NCI-H1436 (cell line): ENCODE results near the gene SUSD3.

Source experiments
- DNase-seq: peaks from one replicate; lab custom pipeline; 2025; lab: John Stamatoyannopoulos, UW

SUSD3 gene

DNA sequence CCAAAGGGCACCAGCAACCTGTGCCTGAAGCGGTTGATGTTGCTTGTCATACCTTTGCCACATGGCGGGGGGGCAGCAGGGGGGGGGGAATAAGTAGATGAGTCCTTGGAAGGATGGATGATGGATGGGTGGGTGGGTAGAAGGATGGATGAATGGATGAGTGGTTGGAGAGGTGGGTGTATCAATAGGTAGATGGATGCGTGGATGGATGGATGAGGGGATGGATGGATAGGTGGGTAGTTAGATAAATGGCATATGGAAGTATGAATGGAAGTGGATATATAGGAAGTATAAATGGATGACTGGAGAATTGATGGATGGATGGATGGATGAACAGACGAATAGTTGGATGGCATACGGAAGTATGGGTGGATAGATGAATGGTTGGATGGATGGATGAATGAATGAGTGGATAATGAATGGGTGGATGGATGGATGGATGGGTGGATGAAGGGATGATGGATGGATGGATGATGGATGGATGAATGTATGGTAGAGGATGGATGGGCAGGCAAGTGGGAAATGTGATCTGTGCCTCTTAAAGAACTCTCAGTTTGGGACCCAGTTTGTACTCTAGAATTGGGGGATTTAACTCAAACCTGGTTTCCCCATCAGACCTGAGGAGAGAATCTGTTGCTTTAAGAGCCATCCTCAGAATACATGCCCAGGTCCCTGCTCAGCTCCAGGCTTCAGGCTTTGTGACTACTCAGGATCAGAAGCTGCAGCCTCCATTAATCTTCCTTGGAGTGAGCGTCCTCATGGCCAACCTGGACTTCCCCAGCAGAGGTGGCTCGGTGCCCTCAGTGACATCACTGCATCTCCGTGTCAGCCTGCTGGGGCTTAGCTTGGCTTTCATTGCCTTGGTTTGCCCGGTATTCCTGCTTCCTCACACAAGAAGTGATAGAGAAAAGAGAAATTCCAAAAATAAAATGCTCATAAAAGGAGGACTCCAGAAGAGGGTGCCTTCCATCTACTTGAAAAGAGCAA lies 27.6 kb upstream of the SUSD3 start:
- DNase-seq: no peak

DNA sequence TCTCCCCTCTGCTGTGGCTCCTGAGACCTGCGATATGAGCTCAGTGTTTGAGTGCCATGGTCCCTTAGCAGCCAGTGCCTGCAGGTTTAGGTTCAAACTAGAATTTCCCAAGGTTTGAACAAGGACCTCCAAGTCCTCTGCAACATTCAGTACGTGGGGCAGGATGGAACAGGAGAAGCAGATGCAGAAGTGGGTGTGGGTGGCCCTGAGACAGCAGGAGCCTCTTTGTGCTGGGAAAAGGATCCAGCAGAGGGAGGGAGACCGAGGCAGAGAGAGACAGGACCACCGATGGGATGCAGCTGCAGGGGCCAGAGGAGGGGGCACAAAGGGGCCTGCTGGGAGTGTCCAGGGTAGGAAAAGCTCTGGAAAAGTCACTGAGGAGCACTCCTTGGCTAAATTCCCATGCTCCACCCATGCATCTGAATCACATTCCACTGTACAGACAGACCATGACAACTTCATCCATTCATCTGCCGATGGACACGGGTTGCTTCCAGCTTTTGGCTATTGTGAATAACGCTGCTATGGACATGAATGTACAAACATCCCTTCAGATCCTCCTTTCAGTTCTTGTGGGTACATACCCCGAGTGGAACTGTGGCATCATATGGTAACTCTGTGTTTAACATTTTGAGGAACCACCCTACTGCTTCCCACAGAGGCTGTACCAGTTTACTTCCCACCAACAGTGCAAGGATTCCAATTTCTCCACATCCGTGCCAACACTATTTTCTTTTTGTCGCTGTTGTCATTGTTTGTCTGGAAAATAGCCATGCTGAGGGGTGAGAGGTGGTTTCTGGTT lies 26.7 kb upstream of the SUSD3 start:
- no peak for DNase-seq

DNA sequence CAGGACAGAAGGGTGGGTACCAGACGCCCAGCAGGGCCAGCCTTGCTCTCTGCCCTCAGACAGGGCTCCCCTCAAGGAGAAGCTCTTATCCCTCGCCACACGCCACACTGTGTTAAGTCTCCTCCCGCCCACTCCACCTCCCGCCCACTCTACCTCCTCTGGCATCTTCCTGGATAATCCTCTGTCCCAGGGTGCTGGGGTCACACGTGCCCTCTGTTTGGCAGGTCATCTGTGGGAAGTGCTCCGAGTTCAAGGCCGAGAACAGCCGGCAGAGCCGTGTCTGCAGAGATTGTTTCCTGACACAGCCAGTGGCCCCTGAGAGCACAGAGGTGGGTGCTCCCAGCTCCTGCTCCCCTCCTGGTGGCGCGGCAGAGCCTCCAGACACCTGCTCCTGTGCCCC lies 26.0 kb upstream of the SUSD3 start:
- DNase-seq: no peak

DNA sequence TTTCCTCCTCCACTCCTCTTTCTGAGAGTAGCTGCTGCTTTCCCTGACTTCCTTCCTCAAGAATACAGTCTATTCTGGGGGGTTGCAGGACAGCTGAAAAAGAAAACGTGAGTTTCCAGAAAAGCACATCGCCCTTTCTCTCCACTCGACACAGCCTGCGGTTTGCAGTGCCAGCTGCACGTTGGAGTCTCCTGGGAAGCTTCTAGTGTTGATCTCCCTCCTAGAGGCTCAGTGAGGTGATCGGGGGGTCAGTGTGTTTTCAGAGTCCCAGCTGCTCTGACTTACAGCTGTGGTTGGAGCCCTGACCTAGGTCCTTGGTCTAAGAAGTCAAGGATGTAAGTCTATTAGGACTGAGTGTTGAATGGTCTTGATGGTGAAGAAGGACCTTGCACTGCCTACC lies 25.0 kb upstream of the SUSD3 start:
- DNase-seq: no peak

DNA sequence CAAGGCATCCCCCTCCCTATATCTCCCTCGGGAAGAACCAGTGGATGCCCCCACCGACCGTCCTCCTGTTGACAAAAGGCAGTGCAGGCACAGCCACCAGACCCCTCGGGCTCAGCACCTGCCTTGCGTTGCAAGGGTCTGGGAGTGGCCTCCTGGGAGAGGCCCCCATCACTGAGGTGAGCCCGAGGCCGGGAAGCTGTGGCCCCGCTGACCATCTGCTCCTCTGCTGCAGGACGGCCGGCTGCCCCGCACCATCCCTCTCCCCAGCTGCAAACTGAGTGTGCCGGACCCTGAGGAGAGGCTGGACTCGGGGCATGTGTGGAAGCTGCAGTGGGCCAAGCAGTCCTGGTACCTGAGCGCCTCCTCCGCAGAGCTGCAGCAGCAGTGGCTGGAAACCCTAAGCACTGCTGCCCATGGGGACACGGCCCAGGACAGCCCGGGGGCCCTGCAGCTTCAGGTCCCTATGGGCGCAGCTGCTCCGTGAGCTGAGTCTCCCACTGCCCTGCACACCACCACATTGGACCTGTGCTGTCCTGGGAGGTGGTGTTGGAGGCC lies 23.3 kb upstream of the SUSD3 start:
- no peak for DNase-seq

DNA sequence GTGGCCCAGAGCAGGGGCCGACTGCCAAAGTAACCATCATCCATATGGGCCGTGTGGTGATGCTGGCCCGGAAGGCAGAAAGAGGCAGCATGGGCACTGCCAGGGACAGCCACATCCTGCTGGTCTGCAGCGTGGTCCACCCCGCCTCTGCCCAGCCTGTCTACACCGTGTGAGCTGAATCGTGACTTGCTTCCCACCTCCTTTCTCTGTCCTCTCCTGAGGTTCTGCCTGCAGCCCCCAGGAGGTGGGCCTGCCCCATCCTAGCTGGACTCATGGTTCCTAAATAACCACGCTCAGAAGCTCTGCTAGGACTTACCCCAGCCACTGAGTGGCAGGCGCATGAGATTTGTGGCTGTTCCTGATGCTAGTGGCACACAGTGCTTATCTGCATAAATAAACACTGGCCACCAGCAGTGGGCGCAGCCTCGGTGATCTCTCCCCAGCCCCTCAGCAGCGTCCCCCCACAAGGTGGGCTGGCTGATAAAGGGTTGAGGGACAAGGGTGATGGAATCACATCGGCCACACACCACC lies 22.6 kb upstream of the SUSD3 start:
- DNase-seq: no peak

DNA sequence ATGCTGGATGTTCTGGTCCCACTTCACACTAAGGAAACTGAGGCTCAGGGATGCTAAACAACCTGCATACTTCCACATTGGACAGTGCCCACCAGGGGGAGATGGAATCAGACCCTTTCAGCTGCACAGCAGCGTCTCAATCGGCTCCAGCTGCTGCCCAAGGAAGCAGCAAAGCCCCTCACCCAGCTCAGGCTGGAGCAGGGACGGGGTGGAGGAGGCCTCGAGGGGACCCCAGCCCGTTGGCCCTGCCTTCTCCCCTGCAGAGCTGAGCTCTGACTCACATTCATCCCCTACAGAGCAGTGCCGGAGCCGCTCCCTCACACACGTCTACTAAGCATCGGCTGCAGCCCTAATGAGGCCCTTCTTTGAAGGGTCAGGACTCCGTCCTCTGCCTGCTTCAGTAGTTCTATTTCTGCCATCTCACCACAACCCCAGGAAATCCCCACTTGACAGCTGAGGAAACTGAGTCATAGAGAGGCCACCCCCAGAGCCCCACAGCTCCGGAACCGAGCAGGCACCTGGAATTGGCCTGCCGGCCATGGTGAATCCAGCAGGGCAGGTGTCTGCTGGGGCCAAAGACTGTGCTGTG lies 21.5 kb upstream of the SUSD3 start:
- no peak for DNase-seq

DNA sequence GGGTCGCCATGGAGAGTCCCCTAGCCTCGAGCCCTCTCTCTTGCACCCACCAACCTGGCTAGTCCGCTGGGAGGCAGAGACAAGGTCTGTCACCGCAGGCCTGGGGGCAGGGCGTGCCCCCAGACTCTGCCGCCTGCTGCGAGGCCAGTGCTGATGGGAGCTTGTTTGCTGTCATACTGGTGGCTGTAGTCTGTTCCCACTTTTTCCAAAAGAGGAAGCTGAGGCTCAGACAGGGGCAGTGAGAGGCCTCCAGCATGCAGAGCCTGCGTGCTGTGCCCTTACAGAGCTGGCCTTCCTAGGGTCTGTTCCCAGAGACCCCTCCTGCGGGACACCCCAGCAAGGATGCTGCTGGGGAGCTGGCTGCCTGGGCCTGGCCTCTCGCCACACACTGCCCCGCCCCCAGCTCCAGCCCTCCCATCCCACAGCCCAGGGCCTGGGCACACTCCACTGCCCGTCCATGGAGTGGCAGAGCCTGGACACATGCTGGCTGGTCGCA lies 21.0 kb upstream of the SUSD3 start:
- DNase-seq: no peak

DNA sequence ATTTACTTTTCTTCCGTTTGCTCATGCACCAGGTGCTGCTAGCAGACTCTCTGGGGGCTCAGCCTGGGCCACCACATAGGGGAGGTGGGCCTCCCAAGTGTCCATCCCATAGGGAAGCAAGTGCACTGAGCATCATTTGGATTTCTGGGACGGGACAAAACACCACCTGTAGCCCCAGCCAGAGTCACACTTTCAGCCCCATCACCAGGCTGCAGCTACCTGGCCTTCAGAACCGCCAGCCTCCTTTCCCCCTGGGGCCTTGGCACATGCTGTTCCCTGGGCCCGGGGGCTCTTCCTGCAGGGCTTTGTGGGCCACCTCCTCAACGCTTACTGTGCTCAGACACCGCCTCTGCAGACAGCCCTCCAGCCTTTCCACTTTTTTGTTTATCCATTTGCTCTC lies 19.6 kb upstream of the SUSD3 start:
- no peak for DNase-seq

DNA sequence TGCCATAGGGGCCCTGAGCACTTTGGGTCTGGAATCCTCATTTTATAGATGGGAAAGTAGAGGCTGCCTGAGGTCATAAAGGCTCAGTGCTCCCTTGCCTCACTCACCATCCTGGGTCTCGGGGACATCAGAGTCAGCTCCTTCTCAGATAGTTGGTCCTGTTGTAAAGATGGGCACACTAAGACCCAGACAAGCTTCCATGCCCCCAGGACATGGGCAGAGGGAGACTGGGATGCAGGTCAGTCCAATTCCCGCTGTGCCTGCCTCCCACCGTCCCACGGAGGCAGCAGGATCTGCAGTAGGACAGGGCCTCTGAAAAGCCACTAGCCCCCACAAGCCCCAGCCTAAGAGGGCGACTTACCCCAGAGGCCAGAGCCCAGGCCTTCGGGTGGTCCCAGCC lies 19.0 kb upstream of the SUSD3 start:
- no peak for DNase-seq

DNA sequence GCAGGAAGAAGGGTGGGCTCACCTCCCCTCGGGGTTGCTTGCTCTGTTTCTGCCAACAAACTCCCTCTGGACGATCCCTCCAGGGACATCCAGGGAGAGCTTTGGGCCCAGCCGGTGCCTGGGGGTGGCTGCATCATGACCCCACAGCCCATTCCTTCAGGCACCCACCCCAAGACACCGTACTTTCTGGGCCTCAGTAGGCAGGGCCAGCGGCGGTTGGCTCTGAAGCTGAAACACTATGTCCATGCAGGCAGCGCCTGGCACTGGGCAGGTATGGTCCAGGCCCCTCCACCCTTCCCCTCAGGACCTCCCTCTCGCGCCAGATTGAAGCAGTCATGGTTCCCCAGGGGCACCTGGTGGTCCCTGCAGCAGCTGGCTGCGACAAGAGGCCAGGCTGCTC lies 18.5 kb upstream of the SUSD3 start:
- no peak for DNase-seq

DNA sequence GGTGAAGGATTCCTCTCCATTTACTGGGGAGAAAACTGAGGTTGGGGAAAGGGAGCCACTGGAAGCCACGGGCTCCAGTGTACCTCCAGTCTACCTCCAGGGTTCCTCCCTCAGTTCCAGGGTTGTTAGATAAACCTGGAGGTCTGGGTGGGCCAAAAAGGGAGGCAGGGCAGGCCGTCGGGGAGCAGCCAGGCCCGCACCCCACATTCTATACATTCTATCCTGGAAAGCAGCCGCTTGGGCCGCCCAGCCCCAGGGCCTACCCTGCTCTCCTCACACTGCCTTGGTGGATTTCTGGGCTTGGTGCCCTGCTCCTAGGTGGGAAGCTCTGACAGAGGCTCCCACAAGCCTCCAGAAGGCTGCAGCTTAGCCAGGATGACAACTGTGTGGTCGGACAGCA lies 18.1 kb upstream of the SUSD3 start:
- DNase-seq: no peak

DNA sequence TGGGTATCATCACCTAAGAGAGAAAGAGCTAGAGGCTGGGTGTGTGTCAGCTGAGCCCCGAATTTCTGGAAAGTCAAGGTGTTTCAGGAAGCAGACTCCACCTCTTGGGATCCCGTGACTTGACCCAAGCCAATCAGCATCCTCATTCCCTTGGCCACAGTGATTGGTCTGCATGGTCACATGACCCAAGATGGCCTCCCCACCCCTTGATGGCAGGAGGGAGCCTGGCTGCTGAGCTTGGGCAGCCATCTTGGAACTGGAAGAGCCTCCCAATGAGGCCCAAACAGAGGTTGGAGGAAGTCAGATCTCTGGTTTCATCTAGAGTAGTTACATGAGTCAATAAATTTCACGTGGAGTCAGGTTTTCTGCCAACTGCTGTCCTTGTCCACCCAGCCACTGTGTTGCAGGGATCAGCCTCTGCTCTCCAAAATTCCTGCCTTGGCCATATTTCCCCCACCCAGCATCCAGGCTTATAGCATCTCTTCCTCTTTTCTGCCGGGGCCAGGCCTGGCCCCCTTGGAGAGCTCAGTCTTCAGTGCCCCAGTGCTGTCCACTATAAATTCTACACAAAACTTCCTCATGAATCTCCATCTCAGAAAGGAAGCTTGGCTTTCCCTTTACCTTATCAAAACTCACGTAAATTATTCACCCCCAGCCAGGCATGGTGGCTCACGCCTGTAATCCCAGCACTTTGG lies 17.2 kb upstream of the SUSD3 start:
- no peak for DNase-seq

DNA sequence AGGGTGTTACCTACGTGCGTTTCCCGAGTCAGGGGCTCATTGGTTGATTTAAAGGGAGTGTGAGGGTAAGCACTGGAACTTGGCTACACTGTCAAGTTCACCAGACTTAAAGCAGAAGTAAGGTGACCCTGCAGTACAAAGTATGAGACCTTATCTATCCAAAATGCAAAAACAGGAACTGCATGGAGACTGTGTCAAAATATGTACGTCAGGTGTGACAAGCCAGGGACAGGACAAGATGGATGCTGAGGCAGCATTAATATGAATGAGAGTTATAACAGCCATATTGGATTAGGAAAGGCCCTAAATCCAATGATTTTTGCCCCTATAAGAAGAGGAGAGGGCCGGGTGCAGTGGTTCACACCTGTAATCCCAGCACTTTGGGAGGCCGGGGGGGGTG lies 15.4 kb upstream of the SUSD3 start:
- DNase-seq: no peak

DNA sequence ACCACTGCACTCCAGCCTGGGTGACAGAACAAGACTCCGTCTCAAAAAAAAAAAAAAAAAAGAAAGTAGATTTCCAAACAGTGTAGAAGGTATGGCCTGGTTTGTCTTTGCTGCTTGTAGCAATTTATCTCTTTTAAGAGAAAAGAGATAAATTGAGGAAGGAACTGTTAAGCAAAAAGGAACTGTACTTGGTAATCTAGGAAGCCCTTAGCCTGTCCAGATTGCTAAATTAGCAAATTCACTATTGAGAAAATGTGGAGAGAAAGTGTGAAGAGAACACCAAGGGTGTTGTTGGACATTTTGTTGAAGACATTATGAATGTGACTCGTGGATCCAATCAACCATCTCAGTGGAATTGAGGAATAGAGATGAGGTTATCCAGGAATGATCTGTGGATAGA lies 13.0 kb upstream of the SUSD3 start:
- no peak for DNase-seq

DNA sequence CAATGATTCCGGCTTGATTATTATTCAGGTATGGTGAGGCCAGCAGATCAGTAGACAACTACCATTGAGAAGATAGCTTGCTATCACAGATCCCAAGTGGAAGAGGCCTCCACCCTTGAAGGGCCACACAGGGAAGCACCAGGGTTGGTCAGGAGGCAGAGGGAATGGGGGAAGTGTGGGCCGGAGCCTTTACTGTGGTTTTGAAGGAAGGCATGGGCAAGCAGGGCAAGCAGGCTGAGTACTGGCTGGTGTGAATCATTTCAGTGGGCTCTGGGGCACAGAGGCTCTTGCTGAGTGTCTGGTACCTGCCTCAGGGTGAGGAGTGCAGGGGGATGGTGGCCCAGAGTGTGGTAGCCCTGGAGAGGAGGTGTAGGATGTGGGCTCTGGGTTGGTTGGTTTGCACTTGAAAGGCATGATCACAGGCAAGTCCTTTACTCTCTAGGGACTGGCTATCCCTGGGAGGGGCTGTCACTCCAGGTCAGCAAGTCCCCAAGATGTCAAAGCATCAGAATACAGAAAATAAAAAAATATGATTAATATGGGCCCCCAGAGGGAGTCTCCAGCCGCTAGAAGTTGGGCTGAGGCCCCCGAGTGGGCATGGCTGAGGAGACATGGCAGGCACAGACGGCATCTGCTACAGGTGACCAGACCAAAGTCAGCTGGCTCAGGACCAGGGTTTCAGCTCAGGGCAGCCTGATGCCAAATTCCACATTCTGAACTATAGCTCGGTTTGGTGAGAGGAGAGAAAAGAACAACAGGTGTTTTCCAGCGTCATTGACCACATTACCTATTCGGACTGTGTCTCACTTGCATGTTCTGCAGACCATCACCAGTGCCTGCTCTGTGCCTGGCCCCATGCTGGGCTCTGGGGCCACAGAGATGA lies 9.7 kb upstream of the SUSD3 start:
- DNase-seq: no peak

DNA sequence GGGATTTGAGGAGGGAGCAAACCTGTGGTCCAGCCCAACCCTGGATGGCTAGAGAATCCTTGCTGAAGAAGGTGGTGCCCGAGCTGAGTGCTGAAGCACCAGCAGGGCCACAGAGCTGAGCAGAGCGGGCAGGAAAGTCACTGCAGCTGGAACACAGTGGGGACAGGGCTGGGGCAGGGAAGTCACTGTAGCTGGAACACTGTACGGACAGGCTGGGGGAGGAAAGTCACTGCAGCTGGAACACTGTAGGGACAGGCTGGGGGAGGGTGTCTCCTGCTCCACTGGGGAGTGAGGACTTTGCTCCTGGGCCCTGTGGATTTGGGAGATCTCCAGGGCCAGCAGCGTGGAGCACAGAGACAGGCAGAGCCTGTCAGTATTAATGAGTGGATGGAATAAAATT lies 9.0 kb upstream of the SUSD3 start:
- no peak for DNase-seq

DNA sequence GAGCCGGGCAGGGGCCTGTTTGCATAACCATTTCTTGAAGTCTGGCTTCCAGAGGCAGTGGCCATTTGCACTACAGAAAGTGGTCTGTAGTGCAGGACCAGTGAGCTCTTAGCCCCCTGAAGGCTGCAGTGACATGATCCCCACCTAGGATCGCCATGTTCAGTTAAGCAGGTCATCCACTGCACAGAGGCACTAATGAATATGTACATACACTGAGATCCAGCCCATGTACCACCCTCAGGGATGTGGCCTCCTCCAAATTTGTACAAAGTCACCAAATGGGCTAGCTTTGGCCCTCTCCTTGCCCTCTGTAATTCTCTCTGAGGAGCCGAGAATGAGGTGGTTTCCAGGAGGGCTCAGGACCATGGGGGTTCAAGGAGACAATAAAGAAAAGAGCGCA lies 8.3 kb upstream of the SUSD3 start:
- no peak for DNase-seq

DNA sequence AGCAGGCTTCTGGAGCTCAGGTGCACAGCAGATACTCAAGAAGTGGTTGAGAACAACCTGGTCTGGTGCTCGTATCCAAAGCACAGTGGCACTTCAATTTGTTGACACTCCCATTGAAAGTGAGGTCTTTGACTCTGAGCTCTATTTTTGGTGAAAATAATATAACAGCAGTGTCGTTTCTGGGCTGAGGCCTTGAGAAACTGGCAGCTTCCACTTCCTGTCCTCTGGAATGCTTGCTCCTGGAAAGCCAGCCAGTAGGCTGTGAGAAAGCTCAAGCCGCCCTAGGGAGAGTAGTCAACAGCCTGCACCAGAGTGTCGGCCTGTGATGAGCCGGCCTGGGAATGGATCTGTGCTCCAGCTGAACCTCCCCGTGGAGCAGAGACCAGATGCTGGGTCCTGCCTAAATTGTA lies 6.8 kb upstream of the SUSD3 start:
- DNase-seq: no peak

DNA sequence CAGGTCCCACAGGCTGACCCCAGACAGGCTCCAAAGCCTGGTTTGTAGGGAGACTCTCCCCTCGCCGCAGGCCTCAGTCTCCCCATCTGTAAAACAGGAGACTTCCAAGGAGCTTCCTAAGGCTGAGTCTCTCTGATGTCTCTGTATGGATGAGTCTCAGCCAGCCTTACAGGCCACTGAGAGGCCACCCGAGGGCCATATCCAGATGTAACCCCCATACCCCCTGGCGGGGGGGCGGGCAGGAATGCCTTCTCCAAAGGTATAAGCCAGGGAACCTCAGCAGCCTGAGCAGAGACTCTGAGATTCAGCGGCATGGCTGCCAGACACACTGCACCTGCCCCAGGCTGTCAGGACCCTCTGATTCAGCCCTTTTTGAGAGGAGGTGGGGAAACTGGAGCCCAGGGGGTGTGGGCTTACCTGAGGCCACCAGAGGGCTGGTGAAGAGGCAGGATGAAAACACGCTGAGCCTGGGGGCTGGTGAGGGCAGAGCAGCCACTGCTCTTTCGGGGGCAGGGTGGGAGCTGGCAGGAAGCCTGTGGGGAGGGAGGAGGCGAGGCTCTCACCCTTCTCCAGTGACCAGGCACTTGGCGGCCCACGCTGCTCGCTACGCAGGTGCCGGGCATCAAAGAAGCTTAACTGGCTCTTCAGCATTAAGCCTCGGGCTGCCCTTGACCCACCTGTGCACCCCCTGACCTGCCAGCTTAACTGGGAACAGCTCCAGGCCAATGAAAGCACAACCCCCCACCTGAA lies 5.5 kb upstream of the SUSD3 start:
- DNase-seq: no peak
